ENCODE results near the gene SPATA9. TPM values are rescaled to one million over a fixed set of nuclear protein-coding genes. Genes with fewer than 3 reads are reported as not detected.
"Not testable (repeated sequence)": the region's sequence is repeated elsewhere in the genome, so short reads cannot be mapped to it uniquely, and the experiment has no call there.

The SPATA9 gene
- total RNA-seq, 3 donors from 2014 or later: 0.38 to 1.2 (median 0.39) TPM

- ATAC-seq (no peak), DNase-seq (no peak)
- Histone ChIP-seq H3K4me1 (ENCODE audit: low read depth) (no peaks in the 10 kb centered on the region), H3K9me3 (no peaks in the 10 kb centered on the region), H3K36me3 (ENCODE audit: low read depth) (no peaks in the 10 kb centered on the region), H3K4me3 (no peak overlapping the region)
- intact Hi-C loops (cut with DNase I, micrococcal nuclease): no loop called here
- TF ChIP-seq CTCF (IDR thresholded peaks at IDR 0.05): no peak
Measured at GRCh38 chr5:95708876-95709275, 26.1 kb upstream of the SPATA9 start.

DNA sequence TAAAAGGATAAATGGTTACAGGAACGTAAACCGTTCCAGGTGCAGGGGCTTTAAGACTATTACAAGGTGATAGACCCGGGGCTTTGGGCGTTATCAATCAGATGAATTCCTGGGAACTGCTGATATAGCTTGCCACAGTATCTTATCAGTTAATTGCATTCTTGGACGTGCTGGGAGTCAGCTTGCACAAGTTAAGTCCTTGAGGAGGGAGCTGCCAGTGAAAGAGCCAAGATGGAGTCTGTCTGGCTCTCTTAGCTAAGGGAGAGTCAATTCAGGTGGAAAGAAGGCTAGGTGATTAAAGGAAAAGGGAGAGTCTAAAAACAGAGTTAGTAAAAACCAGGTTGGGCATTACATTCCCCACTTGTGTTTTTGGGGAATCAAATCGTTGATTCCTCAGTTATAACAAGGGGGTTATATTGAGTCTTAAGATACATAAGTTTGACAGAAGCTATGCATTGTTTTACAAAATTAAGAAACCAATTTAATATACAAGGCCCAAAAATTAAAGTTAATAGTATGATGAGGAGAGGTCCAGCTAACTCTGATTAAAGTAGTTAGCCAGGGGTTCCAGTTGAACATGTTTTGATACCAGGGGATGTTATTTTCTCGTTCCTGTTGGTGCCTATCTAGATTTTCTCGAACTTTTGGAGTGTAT is 24.9 kb upstream of the SPATA9 start:
- H3K4me1 ChIP-seq (ENCODE audit: low read depth); DNase-seq; H3K9me3 ChIP-seq; H3K4me3 ChIP-seq; ATAC-seq; H3K36me3 ChIP-seq (ENCODE audit: low read depth); intact Hi-C loops (cut with DNase I, micrococcal nuclease): not testable (repeated sequence)

DNA sequence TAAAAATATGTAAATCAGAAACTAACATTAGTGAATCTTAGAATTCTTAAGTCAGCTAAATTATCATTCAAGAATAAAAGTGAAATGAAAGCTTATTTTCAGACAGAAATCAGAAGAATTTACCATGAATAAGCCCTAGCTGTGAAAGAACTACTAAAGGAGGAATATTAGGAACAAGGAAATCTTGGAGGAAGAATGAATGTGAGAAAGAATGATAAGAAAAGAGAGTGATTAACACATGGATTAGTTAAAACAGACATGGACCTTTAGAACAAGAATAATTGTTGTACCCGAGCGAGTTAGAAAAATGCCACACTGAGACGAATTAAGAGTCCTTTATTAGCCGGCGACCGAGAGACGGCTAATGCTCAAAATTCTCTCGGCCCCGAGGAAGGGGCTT is 24.3 kb upstream of the SPATA9 start:
- no peak for ATAC-seq
- H3K9me3 ChIP-seq: no peaks in the 10 kb centered on the region
- no peaks in the 10 kb centered on the region for H3K4me1 ChIP-seq (ENCODE audit: low read depth)
- DNase-seq: no peak
- no peak overlapping the region for H3K4me3 ChIP-seq
- no peaks in the 10 kb centered on the region for H3K36me3 ChIP-seq (ENCODE audit: low read depth)
- intact Hi-C loops (cut with DNase I, micrococcal nuclease): no loop called here
- no peak for TF ChIP-seq CTCF (IDR thresholded peaks at IDR 0.05)

GRCh38 chr5:95706196-95706595 is 23.4 kb upstream of the SPATA9 start:
- ATAC-seq; H3K4me1 ChIP-seq (ENCODE audit: low read depth); H3K36me3 ChIP-seq (ENCODE audit: low read depth); DNase-seq; intact Hi-C loops (cut with DNase I, micrococcal nuclease); H3K9me3 ChIP-seq; H3K4me3 ChIP-seq: not testable (repeated sequence)

GRCh38 chr5:95704150-95704549 is 21.4 kb upstream of the SPATA9 start:
- Histone ChIP-seq H3K36me3 (ENCODE audit: low read depth) (no peaks in the 10 kb centered on the region), H3K4me3 (no peak overlapping the region), H3K9me3 (no peaks in the 10 kb centered on the region), H3K4me1 (ENCODE audit: low read depth) (no peaks in the 10 kb centered on the region)
- intact Hi-C loops (cut with DNase I, micrococcal nuclease): no loop called here
- DNase-seq: no peak
- TF ChIP-seq CTCF (IDR thresholded peaks at IDR 0.05): no peak
- no peak for ATAC-seq

DNA sequence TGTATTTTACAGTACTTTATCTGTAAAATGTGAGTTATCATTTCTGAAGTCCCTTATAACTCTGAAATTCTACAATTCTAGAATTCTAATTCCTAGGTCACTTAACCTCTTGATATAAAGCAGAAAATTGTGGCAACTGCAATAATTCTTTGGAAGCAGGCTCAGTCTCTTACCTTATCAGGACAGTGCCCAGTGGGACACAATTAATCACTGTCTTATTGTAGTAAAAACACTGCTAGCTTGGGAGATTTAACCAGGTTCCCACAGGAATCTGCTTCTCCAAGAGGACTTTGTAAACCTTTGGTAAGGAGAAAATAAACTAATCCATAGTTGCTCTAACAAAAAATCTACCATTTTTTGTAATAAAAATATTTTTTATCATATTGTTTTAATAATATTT is 18.3 kb upstream of the SPATA9 start:
- Histone ChIP-seq H3K4me1 (ENCODE audit: low read depth) (no peaks in the 10 kb centered on the region), H3K4me3 (no peak overlapping the region), H3K36me3 (ENCODE audit: low read depth) (no peaks in the 10 kb centered on the region), H3K9me3 (no peaks in the 10 kb centered on the region)
- DNase-seq: no peak
- intact Hi-C loops (cut with DNase I, micrococcal nuclease): no loop called here
- no peak for TF ChIP-seq CTCF (IDR thresholded peaks at IDR 0.05)
- ATAC-seq: no peak

GRCh38 chr5:95699337-95699736 is 16.5 kb upstream of the SPATA9 start:
- Histone ChIP-seq H3K4me3 (no peak overlapping the region), H3K4me1 (ENCODE audit: low read depth) (no peaks in the 10 kb centered on the region), H3K9me3 (no peaks in the 10 kb centered on the region), H3K36me3 (ENCODE audit: low read depth) (no peaks in the 10 kb centered on the region)
- intact Hi-C loops (cut with DNase I, micrococcal nuclease): no loop called here
- TF ChIP-seq CTCF (IDR thresholded peaks at IDR 0.05): no peak
- ATAC-seq (no peak), DNase-seq (no peak)

Data from mucosa of descending colon (tissue), 3 donors.